ENCODE measurements around the gene PHYHD1. TPM values are rescaled to one million over a fixed set of nuclear protein-coding genes. Genes with fewer than 3 reads are reported as not detected.

PHYHD1 gene
- total RNA-seq, 1 donor from 2014 or later = 46.5 TPM

DNA sequence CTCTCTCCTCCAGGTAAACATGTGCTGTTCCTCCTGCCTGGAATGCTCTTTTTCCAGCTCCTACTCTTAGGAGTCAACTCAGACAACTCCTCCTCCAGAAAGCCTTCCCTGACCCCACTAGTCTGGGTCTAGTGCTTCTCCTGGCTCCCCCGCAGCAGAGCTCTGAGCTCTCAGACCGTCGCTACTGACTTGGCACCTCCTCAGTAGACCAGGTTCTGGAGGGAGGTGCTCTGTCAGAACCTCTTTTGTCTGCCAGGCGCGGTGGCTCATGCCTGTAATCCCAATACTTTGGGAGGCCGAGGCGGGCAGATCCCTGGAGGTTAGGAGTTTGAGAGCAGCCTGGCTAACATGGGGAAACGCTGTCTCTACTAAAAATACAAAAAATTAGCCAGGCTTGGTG is 35.4 kb upstream of the PHYHD1 start:
- intact Hi-C loops (cut with DNase I) = no loop called here
- peaks cover 51% of the 10 kb centered on the region for H3K4me1 ChIP-seq
- TF ChIP-seq CTCF (IDR thresholded peaks at IDR 0.05) = no peak
- no peak overlapping the region for H3K27ac ChIP-seq
- H3K9me3 ChIP-seq = no peaks in the 10 kb centered on the region
- H3K36me3 ChIP-seq = peaks cover 28% of the 10 kb centered on the region
- DNase-seq = no peak
- H3K4me3 ChIP-seq = peak overlapping the region; percentile 8
- no peaks in the 10 kb centered on the region for H3K27me3 ChIP-seq
- no peak for ATAC-seq

- intact Hi-C loops (cut with DNase I) = no loop called here
These were observed 35.0 kb upstream of the PHYHD1 start for GRCh38 chr9:128885798-128886197.

GRCh38 chr9:128886211-128886891 is 34.4 kb upstream of the PHYHD1 start:
- no peak for TF ChIP-seq CTCF (IDR thresholded peaks at IDR 0.05)
- Histone ChIP-seq H3K4me3 (peak overlapping the region; percentile 8), H3K9me3 (no peaks in the 10 kb centered on the region), H3K27me3 (no peaks in the 10 kb centered on the region), H3K4me1 (peaks cover 45% of the 10 kb centered on the region), H3K36me3 (peaks cover 28% of the 10 kb centered on the region), H3K27ac (peak overlapping the region; percentile 43)
- intact Hi-C loops (cut with DNase I) = no loop called here
- ATAC-seq = no peak
- no peak for DNase-seq

More at GRCh38 chr9:128885798-128886197, 35.0 kb upstream of the PHYHD1 start:
- ATAC-seq (no peak), DNase-seq (no peak)
- Histone ChIP-seq H3K4me3 (peak overlapping the region; percentile 8), H3K4me1 (peaks cover 47% of the 10 kb centered on the region), H3K27me3 (no peaks in the 10 kb centered on the region), H3K27ac (peak overlapping the region; percentile 8), H3K9me3 (no peaks in the 10 kb centered on the region), H3K36me3 (peaks cover 28% of the 10 kb centered on the region)
- TF ChIP-seq CTCF (IDR thresholded peaks at IDR 0.05) = no peak

- no peaks in the 10 kb centered on the region for H3K27me3 ChIP-seq
- TF ChIP-seq CTCF (IDR thresholded peaks at IDR 0.05) = no peak
- H3K9me3 ChIP-seq = no peaks in the 10 kb centered on the region
- ATAC-seq (no peak), DNase-seq (no peak)
- peaks cover 28% of the 10 kb centered on the region for H3K36me3 ChIP-seq
- H3K4me1 ChIP-seq = peaks cover 52% of the 10 kb centered on the region
- intact Hi-C loops (cut with DNase I) = no loop called here
- H3K4me3 ChIP-seq = no peak overlapping the region
- H3K27ac ChIP-seq = peak overlapping the region; percentile 43
These were observed 33.7 kb upstream of the PHYHD1 start for GRCh38 chr9:128887049-128887448.

GRCh38 chr9:128887914-128888350 is 32.9 kb upstream of the PHYHD1 start:
- Histone ChIP-seq H3K9me3 (no peaks in the 10 kb centered on the region), H3K27me3 (no peaks in the 10 kb centered on the region), H3K36me3 (peaks cover 28% of the 10 kb centered on the region), H3K4me3 (no peak overlapping the region), H3K4me1 (peaks cover 60% of the 10 kb centered on the region), H3K27ac (no peak overlapping the region)
- DNase-seq = no peak
- intact Hi-C loops (cut with DNase I) = no loop called here
- peak; percentile 9 for ATAC-seq
- TF ChIP-seq CTCF (IDR thresholded peaks at IDR 0.05) = no peak
